Tibial nerve (tissue), 4 donors: ENCODE data around the gene PIGX. TPM values are rescaled to one million over a fixed set of nuclear protein-coding genes. Genes with fewer than 3 reads are reported as not detected.

Experiments
- DNase-seq, 2 donors: peaks; one replicate each; pipeline ENCODE4 v3.0.0-alpha.2; 2019; ENCODE audit warnings: low spot score in 2 of 2
- H3K27ac ChIP-seq, 4 donors: fragments of 200-600 bp; sonication (generic) in 3 of 4; one replicate each; pipeline ENCODE4 v1.5.1; 2017 to 2019; ENCODE audit warnings: mild to moderate bottlenecking in 1 of 4
- H3K27me3 ChIP-seq, 2 donors: fragments of 200-600 bp; sonication (generic) in 1 of 2; one replicate each; pipeline versions ENCODE4 v1.5.1 to v1.6.0; 2017 to 2019
- H3K36me3 ChIP-seq, 3 donors: fragments of 200-600 bp; sonication (generic); one replicate each; pipeline ENCODE4 v1.5.1; 2018 to 2019
- H3K4me1 ChIP-seq, 4 donors: fragments of 200-600 bp; sonication (generic) in 3 of 4; one replicate each; pipeline ENCODE4 v1.5.1; 2017 to 2019
- H3K4me3 ChIP-seq, 4 donors: fragments of 200-600 bp; sonication (generic) in 3 of 4; one replicate each; pipeline ENCODE4 v1.5.1; 2017 to 2019; ENCODE audit warnings: mild to moderate bottlenecking in 1 of 4, moderate library complexity in 1 of 4
- H3K9me3 ChIP-seq, 4 donors: fragments of 200-600 bp; sonication (generic) in 3 of 4; one replicate each; pipeline ENCODE4 v1.5.1; 2017 to 2019
- EP300 ChIP-seq, 2 donors: sonication (generic); formaldehyde crosslinking; IDR thresholded peaks; one replicate each; pipeline ENCODE4 v1.6.1; 2017; ENCODE audit warnings: antibody characterized with exemption in 2 of 2, mild to moderate bottlenecking in 1 of 2
- POLR2A ChIP-seq, 2 donors: fragments of 450-650 bp; IDR thresholded peaks; one replicate each; pipeline ENCODE4 v1.6.1; 2017; ENCODE audit warnings: antibody characterized with exemption in 2 of 2, mild to moderate bottlenecking in 2 of 2, moderate library complexity in 2 of 2
- WGBS, 2 donors: methylation state at CpG; one replicate each; pipeline ENCODE4 v1.1.5; 2018; 5-methylcytosine and 5-hydroxymethylcytosine counted together
- total RNA-seq, 4 donors: library from RNA; depleted of rRNA; stranded (reverse); fragments of >200 nt; gene quantifications; one replicate each; pipeline ENCODE4 v1.1.0, GENCODE V29; 2016
- TF ChIP-seq, protein P1 (sequence below), 5 experiments: fragments of 200-600 bp in 3 of 5; fragments of 450-650 bp in 2 of 5; sonication (generic) in 3 of 5; IDR thresholded peaks; one replicate each; pipeline ENCODE4 v1.5.1; 2016 to 2019; ENCODE audit warnings: antibody characterized with exemption in 5 of 5, mild to moderate bottlenecking in 3 of 5, moderate library complexity in 2 of 5

The PIGX gene
- total RNA-seq, 4 donors from 2014 or later: 28.8 to 57.9 (median 33.7) TPM

DNA sequence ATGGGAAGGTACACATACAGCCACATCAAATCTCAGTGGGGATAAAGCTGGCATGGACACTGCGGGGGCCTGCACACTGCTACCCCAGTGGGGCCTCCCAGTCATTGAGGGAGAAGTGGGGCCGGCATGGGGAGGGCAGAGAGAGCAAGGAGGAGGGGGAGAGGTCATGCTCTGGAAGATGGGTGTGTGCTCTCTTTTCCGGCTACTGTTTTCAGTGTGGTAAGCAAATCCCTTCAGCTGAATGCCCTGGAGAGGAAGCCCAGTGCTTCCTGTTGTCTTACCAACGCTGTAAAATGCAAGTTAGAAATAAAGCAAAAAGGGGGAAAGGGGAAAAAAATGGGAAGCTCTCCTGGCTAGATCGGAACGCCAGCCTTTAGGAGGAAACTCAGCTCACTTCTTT is 41.8 kb upstream of the PIGX start:
- TF ChIP-seq EP300 (IDR thresholded peaks at IDR 0.05): peak in 1 of 2 donors; percentile 60
- no peak for TF ChIP-seq POLR2A (IDR thresholded peaks at IDR 0.05)
- H3K27ac ChIP-seq: no peak overlapping the region

DNA sequence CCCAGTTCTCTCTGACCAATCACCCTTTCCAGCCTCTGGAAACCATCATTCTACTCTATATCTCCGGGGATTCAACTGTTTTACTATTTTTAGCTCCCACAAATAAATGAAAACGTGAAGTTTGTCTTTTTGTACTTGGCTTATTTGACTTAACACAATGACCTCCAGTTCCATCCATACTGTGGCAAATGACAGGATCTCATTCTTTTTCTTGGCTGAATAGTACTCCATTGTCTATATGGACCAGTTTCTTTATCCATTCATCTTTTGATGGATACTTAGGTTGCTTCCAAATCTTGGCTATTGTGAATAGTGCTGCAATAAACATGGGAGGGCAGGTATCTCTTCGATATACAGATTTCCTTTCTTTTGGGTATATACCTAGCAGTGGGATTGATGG is 38.5 kb upstream of the PIGX start:
- no peaks in the 10 kb centered on the region for H3K9me3 ChIP-seq
- no peaks in the 10 kb centered on the region for H3K27me3 ChIP-seq
- H3K4me1 ChIP-seq: peaks cover 0 to 4% (median 0%) of the 10 kb centered on the region in 4 donors
- H3K4me3 ChIP-seq: no peak overlapping the region
- no peaks in the 10 kb centered on the region for H3K36me3 ChIP-seq
- TF ChIP-seq, protein P1, sequence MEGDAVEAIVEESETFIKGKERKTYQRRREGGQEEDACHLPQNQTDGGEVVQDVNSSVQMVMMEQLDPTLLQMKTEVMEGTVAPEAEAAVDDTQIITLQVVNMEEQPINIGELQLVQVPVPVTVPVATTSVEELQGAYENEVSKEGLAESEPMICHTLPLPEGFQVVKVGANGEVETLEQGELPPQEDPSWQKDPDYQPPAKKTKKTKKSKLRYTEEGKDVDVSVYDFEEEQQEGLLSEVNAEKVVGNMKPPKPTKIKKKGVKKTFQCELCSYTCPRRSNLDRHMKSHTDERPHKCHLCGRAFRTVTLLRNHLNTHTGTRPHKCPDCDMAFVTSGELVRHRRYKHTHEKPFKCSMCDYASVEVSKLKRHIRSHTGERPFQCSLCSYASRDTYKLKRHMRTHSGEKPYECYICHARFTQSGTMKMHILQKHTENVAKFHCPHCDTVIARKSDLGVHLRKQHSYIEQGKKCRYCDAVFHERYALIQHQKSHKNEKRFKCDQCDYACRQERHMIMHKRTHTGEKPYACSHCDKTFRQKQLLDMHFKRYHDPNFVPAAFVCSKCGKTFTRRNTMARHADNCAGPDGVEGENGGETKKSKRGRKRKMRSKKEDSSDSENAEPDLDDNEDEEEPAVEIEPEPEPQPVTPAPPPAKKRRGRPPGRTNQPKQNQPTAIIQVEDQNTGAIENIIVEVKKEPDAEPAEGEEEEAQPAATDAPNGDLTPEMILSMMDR (IDR thresholded peaks at IDR 0.05): no peak
- TF ChIP-seq EP300 (IDR thresholded peaks at IDR 0.05) (no peak), POLR2A (IDR thresholded peaks at IDR 0.05) (no peak)
- no peak overlapping the region for H3K27ac ChIP-seq
- 79 to 81% methylated on average over 3 of the region's 3 CpGs for WGBS, 2 donors
- no peak for DNase-seq

More for the DNA sequence above, 41.8 kb upstream of the PIGX start:
- Histone ChIP-seq H3K27me3 (no peaks in the 10 kb centered on the region), H3K36me3 (no peaks in the 10 kb centered on the region), H3K4me1 (peaks cover 0 to 15% (median 0%) of the 10 kb centered on the region in 4 donors), H3K4me3 (no peak overlapping the region), H3K9me3 (no peaks in the 10 kb centered on the region)
- 11 to 13% methylated on average over 6 of the region's 6 CpGs for WGBS, 2 donors
- no peak for DNase-seq

DNA sequence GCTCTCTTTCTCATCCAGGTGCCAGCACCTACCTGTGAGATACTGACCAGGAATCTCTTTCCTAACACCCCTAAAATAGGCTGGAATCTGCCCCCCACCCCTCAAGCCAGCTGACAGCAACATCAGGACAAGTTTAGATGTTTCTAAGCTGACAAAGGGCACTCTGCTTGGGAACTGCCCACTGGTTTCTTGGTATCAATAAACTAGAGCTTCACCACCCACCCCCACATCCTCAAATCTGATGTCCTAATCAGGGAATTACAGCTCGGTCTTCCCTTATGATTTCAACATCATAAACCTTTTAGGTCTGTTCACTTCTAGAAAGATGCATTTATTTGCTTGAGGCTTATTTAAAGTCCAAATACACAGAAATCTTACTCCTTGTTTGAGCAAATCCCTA is 34.8 kb upstream of the PIGX start:
- no peak for DNase-seq
- Histone ChIP-seq H3K27me3 (peaks cover 0 to 6% of the 10 kb centered on the region in 2 donors), H3K4me3 (no peak overlapping the region), H3K9me3 (no peaks in the 10 kb centered on the region), H3K4me1 (no peaks in the 10 kb centered on the region), H3K27ac (no peak overlapping the region), H3K36me3 (no peaks in the 10 kb centered on the region)
- WGBS, 2 donors: 53 to 54% methylated on average over 1 of the region's 1 CpG
- TF ChIP-seq, protein P1 (IDR thresholded peaks at IDR 0.05): no peak
- TF ChIP-seq POLR2A (IDR thresholded peaks at IDR 0.05) (no peak), EP300 (IDR thresholded peaks at IDR 0.05) (no peak)

DNA sequence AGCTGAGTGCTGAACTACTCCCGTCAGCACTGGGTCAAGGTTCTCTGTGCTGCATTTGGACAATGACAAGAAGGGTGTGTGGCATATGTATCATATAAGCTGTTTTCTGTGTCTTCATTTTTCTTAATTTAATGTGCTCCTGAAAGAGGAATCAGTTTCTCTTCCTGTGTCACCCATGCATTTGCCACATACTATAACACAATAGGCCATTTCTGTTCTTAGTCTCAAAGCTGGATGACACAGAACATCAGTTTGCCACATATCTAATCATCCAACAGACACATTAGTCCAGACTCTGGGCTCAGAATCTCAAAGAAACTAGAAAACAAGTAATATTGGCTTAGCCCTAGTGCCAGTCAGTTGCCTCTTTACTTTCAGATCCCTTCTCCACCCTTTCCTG is 34.2 kb upstream of the PIGX start:
- DNase-seq: no peak
- Histone ChIP-seq H3K4me1 (no peaks in the 10 kb centered on the region), H3K27me3 (peaks cover 0 to 6% of the 10 kb centered on the region in 2 donors), H3K9me3 (no peaks in the 10 kb centered on the region), H3K36me3 (no peaks in the 10 kb centered on the region), H3K4me3 (no peak overlapping the region), H3K27ac (no peak overlapping the region)
- TF ChIP-seq POLR2A (IDR thresholded peaks at IDR 0.05): no peak
- 37 to 50% methylated on average over 1 of the region's 1 CpG for WGBS, 2 donors

DNA sequence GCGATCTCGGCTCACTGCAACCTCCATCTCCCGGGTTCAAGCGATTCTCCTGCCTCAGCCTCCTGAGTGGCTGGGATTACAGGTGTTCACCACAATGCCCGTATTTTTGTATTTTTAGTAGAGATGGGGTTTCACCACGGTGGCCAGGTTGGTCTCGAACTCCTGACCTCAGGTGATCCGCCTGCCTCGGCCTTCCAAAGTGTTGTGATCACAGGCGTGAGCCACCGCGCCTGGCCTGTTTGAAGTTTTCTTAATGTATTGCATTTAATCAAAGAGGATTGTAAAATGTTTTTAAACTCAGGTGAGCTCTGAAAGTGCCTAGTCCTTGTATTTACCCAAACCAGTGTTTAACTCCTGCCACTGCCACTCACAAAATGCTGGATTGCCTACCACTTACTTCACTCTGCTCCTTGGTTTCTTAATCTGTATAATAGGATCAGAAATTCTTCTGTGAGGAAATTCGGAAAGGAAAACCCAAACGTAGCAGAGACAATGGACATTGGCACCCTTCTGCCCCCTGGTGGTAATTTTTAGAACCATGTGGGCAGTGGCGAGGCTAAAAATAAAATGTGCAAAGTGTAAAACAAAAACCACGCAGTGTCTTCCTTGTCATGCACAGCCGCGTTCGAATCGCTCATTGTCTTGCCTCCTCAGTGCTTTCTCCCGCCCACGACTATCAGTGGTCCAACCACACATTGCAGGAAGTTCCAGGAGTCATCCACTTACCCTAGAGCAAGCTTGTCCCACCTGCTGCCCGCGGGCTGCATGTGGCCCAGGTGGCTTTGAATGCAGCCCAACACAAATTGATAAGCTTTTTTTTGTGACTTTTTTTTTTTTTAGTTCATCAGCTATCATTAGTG is 27.4 kb upstream of the PIGX start:
- Histone ChIP-seq H3K4me3 (no peak overlapping the region), H3K9me3 (no peaks in the 10 kb centered on the region), H3K27ac (peak overlapping the region in 1 of 4 donors; percentile 57), H3K36me3 (no peaks in the 10 kb centered on the region), H3K4me1 (peaks cover 0 to 22% (median 4%) of the 10 kb centered on the region in 4 donors), H3K27me3 (no peaks in the 10 kb centered on the region)
- peak; percentile 49 to 84 for DNase-seq
- TF ChIP-seq, protein P1 (IDR thresholded peaks at IDR 0.05): peak; percentile 84 to 89 (median 87)
- TF ChIP-seq POLR2A (IDR thresholded peaks at IDR 0.05) (no peak), EP300 (IDR thresholded peaks at IDR 0.05) (peak in 1 of 2 donors; percentile 65)
- WGBS, 2 donors: 44 to 49% methylated on average over 24 of the region's 24 CpGs

DNA sequence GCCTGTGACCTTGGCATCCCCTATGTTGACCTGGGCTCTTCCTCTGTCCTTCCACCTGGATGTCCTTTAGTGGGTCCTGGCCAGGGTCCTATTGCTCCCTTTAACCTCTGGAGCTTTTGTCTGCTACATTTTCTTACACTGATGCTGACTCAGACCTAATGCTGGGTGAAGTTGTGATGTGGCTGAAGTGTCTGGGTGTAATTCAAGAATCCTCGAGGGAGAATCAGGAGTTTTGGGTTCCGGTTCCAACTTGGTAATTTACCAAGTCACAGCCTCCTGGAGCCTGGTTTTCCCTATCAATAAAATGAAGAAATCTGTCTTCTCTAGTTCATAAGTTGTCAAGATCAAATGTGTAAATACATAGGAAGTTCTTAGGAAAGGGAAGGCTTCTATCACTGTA is 25.7 kb upstream of the PIGX start:
- Histone ChIP-seq H3K9me3 (no peaks in the 10 kb centered on the region), H3K27ac (no peak overlapping the region), H3K27me3 (no peaks in the 10 kb centered on the region), H3K36me3 (no peaks in the 10 kb centered on the region), H3K4me1 (peaks cover 0 to 22% (median 4%) of the 10 kb centered on the region in 4 donors), H3K4me3 (no peak overlapping the region)
- 74 to 75% methylated on average over 2 of the region's 2 CpGs for WGBS, 2 donors
- no peak for DNase-seq
- no peak for TF ChIP-seq EP300 (IDR thresholded peaks at IDR 0.05)
- TF ChIP-seq POLR2A (IDR thresholded peaks at IDR 0.05): no peak
- TF ChIP-seq, protein P1 (IDR thresholded peaks at IDR 0.05): no peak
